ENCODE data around the gene MAP3K14. TPM values are rescaled to one million over a fixed set of nuclear protein-coding genes. Genes with fewer than 3 reads are reported as not detected.
"Not testable (repeated sequence)": the region's sequence is repeated elsewhere in the genome, so short reads cannot be mapped to it uniquely, and the experiment has no call there.

Gene MAP3K14
- total RNA-seq, 1 donor from 2014 or later = 19.1 TPM

DNA sequence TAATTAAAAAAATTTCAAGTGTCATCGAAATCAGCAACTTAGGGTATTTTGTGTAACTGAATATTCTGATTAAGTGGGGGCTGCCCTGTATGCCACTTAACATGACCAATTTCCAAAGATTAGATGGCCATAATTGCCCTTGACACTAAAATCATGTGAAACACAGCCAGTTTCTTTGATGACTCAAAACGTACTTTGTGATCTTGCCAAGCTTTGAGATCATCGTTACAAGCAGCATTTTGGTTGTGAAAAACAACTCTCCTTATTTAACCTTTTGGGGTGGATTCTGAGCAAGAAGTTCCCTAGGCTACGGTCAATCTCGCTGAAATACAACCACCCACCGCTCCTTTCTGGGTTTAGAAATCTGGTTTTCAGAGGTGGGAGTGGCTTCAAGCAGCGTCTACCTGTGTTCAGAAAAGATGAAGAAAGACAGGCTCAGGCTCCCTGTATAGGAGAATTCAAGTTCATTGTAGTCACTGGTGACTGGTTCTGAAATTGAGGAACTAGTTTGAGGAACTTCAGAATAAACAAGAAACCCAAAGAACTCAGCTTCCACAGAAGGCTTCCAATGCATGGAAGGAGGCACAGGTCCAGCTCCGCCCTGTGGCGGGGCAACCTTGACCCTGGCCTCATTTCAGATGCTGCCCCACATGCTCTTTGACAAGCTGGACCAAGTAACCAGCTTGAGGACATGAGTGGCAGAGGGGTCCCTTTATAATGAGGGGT lies 9.4 kb downstream of the MAP3K14 start:
- intact Hi-C loops (cut with DNase I) = no loop called here
- ATAC-seq (peak; percentile 83), DNase-seq (ENCODE audit: low spot score) (no peak)

DNA sequence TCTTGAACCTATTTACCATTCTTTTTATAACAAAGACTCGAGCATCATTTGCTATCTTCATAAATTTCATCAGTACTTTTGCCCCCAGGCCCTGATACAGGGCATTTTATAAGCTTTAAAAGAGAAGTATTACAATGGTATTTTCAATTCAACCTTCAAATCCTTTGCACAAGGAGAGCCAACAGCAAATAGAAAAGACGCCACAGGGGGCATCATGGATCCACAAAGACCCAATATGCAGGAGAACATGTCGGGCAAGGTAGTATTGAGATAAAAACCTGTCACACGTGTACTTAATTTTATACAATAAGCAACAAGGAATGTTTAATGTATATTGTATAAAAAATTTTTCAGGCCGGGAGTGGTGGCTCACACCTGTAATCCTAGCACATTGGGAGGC lies 10.2 kb downstream of the MAP3K14 start:
- DNase-seq (ENCODE audit: low spot score) (no peak), ATAC-seq (no peak)
- intact Hi-C loops (cut with DNase I) = no loop called here

GRCh38 chr17:45306094-45306493 lies 10.7 kb downstream of the MAP3K14 start:
- intact Hi-C loops (cut with DNase I) = no loop called here
- DNase-seq (ENCODE audit: low spot score) = no peak
- no peak for ATAC-seq

DNA sequence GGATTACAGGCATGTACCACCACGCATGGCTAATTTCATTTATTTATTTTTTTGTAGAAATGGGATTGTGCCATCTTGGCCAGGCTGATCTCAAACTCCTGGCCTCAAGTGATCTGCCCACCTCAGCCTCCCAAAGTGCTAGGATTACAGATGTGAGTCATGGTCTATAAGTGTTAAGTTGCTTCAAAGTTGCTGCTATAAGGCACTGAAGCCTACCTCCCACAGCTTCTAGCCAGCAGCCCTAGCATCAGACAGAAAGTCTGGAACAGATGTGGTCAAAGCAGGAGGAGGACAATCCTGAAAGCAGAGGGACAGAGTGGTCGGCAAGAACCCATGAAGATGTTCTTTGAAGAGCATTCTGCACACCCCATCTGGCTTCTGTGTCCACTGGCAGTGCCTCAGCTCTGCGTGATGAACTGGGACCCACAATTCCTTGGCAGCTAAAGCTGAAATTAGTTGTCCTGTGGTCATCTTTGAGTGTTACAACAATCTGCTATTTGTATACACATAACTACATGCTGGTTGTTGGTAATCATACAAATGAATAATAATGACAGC lies 11.2 kb downstream of the MAP3K14 start:
- ATAC-seq = no peak
- DNase-seq (ENCODE audit: low spot score) = no peak
- intact Hi-C loops (cut with DNase I) = no loop called here

- intact Hi-C loops (cut with DNase I) = no loop called here
- DNase-seq (ENCODE audit: low spot score) = no peak
- ATAC-seq = peak; percentile 55
These were observed 14.1 kb downstream of the MAP3K14 start for GRCh38 chr17:45302649-45303173.

DNA sequence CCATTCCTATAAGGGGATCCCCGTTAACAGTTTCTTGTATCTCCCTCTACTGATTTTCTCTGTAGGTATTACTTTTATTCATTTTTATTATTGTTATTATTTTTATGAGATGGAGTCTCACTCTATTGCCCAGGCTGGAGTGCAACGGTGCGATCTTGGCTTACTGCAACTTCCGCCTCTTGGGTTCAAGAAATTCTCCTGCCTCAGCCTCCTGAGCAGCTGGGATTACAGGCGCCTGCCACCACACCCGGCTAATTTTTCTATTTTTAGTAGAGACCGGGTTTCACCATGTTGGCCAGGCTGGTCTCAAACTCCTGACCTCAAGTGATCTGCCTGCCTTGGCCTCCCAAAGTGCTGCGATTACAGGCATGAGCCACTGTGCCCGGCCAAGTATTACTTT lies 14.6 kb downstream of the MAP3K14 start:
- intact Hi-C loops (cut with DNase I); DNase-seq (ENCODE audit: low spot score); ATAC-seq: not testable (repeated sequence)

- ATAC-seq (no peak), DNase-seq (ENCODE audit: low spot score) (no peak)
- intact Hi-C loops (cut with DNase I) = no loop called here
These were observed 15.1 kb downstream of the MAP3K14 start for GRCh38 chr17:45301674-45302073.

DNA sequence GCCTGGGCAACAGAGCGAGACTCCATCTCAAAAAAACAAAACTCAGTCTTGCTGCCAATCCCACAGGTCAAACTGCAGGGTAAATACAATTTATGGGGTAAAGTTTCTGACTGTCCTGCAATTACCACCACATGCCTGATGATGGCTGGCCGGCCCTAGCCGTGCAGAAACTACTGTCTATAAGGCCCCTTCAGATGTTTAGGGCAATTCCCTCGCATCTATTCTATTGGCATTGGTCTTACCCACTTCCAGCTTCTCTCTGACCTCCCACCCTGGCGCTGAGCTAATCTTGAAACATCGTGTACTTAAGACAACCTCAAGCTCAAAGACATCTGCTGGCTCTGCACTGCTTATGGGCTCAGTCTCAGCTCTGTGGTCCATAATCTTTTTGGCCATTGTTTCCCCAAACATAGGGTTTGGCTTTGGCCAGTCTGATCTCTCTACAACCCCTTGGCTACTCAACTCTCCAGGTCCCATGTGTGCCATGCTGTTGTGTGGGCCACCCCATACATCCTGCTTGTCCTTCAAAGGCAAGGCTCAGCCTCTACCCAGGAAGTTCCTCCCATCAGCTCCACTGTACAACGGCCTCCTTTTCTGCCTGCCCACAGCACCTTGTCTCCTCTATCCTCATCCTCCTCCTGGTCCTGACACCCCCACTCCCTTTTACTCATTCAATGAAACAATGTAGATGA lies 16.6 kb downstream of the MAP3K14 start:
- no peak for DNase-seq (ENCODE audit: low spot score)
- ATAC-seq = no peak
- intact Hi-C loops (cut with DNase I) = no loop called here

GRCh38 chr17:45299361-45299760 lies 17.5 kb downstream of the MAP3K14 start:
- ATAC-seq = peak; percentile 80
- intact Hi-C loops (cut with DNase I) = no loop called here
- DNase-seq (ENCODE audit: low spot score) = no peak

DNA sequence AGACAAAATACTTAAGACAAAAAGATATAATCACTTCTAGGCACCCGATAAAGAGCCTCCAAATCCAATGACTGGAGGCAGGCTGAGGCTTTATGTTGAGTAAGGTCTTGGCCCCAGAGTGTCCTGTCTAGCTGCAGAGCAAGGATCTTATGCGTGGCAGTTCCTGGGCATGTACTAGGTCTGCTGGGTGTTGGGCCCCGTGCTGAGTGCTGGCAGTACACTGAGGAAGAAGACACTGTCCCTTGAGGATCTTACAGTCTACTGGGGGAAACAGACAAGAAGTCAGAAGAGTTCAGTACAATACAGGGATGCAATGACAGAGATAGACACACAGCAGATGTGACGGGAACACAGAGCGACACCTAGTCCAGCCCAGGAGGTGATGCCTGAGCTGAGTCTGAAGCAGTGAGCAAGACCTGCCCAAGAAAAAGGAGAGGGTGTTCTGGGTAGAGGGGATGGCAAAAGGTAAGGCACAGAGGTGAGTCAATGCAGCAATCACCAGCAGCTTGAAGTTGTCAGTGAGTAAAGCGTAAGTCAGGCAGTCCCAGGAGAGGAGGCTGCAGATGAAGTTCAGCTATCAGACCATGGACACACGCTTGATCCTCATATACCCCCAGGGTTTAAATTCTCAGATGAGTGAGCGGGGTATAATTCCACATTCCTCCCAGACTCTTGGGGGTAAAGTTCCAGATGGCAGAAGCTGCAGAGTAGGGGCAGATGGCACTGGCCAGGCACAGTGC lies 18.1 kb downstream of the MAP3K14 start:
- intact Hi-C loops (cut with DNase I) = no loop called here
- peak; percentile 14 for ATAC-seq
- no peak for DNase-seq (ENCODE audit: low spot score)

DNA sequence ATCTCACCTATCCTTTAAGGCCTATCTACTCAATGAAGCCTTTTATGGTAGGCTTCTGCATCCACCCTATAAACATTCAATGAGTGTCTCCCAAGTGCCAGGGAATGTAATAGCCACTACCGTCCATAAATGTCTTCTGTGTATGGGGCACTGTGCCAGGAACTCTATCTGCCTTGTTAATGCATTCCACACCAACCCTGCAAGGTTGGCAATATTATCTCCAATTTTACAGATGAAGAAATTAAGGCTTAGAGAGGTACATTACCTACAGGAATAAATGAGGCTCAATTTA lies 20.0 kb downstream of the MAP3K14 start:
- intact Hi-C loops (cut with DNase I) = no loop called here

GRCh38 chr17:45296003-45296832 lies 20.6 kb downstream of the MAP3K14 start:
- intact Hi-C loops (cut with DNase I) = no loop called here
- ATAC-seq = no peak
- no peak for DNase-seq (ENCODE audit: low spot score)

More for the DNA sequence above, 20.0 kb downstream of the MAP3K14 start:
- DNase-seq (ENCODE audit: low spot score) = no peak
- ATAC-seq = no peak

- intact Hi-C loops (cut with DNase I) = no loop called here
- peak; percentile 18 for ATAC-seq
- no peak for DNase-seq (ENCODE audit: low spot score)
These were observed 22.3 kb downstream of the MAP3K14 start for GRCh38 chr17:45294506-45294905.

DNA sequence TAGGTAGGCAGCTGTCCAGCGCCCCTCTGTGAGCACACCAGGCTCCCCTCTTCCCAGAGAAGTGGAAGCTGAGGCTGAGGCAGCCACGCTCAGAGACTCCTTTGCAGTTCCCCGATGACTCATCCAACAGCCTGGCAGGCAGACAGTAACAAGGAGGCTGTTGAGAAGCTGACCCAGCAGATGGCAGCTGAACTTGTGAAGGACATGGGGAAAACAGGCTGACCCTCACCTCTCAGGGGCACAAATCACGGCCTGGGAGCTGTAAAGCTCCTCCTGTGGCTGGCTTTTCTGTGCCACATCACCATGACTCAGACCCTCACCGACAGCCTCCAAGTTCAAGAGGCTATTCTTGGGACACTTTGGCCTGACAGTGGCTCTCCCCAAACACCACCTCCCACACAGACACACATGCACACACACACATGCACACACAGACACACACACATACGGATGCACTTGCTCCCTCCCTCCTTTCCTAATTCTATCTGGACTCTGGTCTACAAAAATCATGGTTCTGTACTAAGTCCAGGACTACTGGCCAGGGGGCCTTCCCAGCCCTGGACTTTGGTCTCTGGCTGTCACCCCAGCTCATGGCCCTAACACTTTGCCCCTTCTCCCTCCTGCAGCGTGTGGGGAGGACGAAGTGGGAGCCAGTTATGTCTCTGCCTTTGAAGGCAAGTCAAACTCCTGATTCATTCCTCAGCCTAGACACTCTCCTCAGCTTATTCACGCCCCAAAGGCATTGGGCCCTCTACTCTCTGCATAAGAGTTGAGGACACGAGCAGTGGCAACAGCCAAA lies 23.2 kb downstream of the MAP3K14 start:
- intact Hi-C loops (cut with DNase I) = no loop called here
- peak; percentile 85 for ATAC-seq
- DNase-seq (ENCODE audit: low spot score) = peak; percentile 77

DNA sequence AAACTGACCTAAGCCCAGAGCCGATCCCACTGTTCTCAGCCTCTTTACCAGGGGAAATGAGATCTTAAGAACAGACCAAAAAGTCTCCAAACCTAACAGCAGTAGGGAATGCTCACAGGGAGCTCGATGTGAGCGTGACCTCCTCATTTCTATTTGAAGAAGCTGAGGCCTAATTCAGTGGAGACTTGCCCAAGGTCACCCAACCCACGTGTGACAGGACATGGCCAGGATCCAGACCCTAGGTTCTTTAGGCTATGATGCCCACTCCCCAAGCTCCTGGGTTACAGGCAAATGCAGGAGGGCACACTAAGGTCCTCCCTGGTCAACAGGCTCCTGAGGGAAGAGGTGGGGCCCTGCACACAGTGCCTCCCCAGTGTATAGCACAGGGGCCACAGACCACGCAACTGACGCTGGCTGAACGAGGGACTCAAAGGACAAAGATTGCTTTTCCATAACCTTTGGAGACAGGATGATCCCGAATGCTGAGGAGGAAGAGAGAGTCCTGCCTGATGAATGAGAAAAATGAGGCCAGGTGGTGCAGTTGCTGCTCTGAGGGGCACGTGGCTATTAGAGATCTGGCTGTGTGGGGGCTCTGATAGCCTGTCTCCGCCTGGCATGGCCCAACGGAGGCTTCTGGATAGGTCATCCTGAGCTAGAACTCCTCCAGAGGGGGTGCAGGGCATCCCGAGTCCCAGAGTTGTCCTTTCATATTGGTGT lies 24.0 kb downstream of the MAP3K14 start:
- DNase-seq (ENCODE audit: low spot score) (no peak), ATAC-seq (no peak)
- intact Hi-C loops (cut with DNase I) = no loop called here

DNA sequence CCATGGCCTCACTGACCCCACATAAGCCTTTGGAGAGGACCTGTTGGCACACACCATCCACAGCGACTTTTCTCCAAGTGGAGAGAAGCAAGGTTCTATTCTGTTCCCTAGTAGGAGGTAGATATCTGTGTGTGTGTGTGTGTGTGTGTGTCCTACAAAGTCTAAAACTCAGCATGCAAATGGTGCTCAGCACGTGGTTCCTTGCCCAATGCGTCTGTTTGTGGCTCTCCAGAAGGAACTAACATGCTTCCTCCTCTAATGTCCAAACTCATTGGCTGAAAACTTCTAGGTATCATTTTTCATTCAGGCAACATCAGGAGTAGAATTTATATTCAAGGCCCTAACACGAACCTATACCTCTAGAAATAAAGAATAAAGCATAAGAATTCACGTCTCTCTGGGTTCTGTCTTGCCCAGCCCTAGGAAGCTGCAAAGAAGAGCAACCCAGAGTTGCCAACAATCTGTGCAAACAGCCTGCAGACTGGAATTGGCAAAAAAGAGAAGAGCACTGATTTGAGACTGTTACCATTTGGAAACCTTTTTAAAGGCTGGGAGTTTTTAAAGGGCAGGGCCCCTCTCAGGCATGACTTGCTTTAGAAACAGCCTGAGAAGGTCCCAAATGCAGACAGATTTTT lies 25.5 kb downstream of the MAP3K14 start:
- peak; percentile 15 for ATAC-seq
- no peak for DNase-seq (ENCODE audit: low spot score)
- intact Hi-C loops (cut with DNase I) = no loop called here

- intact Hi-C loops (cut with DNase I) = no loop called here
- ATAC-seq = no peak
- DNase-seq (ENCODE audit: low spot score) = no peak
These were observed 26.5 kb downstream of the MAP3K14 start for GRCh38 chr17:45290269-45290765.
